Neural cell (in vitro differentiated cells): ENCODE data around the gene EDAR. TPM values are rescaled to one million over a fixed set of nuclear protein-coding genes. Genes with fewer than 3 reads are reported as not detected.

Source experiments
- H2AFZ ChIP-seq: fragments of 200-600, 300-800 bp; sonication (generic), shearing (Covaris generic); 2 replicates; pipeline ENCODE4 v1.6.0; 2014; ENCODE audit warnings: low read depth, mild to moderate bottlenecking, antibody characterized with exemption, low read length, moderate library complexity
- H3F3A ChIP-seq: fragments of 200-600 bp; shearing (Covaris generic); 2 replicates; pipeline ENCODE4 v1.6.1; 2016; ENCODE audit warnings: mild to moderate bottlenecking, moderate library complexity, mixed read lengths, antibody characterized with exemption, low read length; ENCODE audit not compliant: insufficient read depth, poor library complexity, severe bottlenecking
- H3K27ac ChIP-seq: fragments of 200-600, 300-800 bp; sonication (generic), shearing (Covaris generic); 2 replicates; pipeline ENCODE4 v1.5.1; 2014; ENCODE audit warnings: mild to moderate bottlenecking, low read length, moderate library complexity
- H3K27me3 ChIP-seq: fragments of 300-800, 200-600 bp; sonication (generic), shearing (Covaris generic); 2 replicates; pipeline ENCODE4 v1.6.0; 2014; ENCODE audit warnings: mild to moderate bottlenecking, low read depth, low read length, moderate library complexity; ENCODE audit not compliant: insufficient read depth
- H3K36me3 ChIP-seq: fragments of 300-800, 200-600 bp; sonication (generic), shearing (Covaris generic); 2 replicates; pipeline ENCODE4 v1.5.1; 2014; ENCODE audit warnings: mild to moderate bottlenecking, antibody characterized with exemption, low read length, moderate library complexity; ENCODE audit not compliant: insufficient read depth
- H3K4me2 ChIP-seq: fragments of 300-800, 200-600 bp; sonication (generic), shearing (Covaris generic); 2 replicates; pipeline ENCODE4 v1.6.0; 2014; ENCODE audit warnings: mild to moderate bottlenecking, low read length
- H3K4me3 ChIP-seq: fragments of 300-800, 200-600 bp; sonication (generic), shearing (Covaris generic); 2 replicates; pipeline ENCODE4 v1.5.1; 2014; ENCODE audit warnings: mild to moderate bottlenecking, low read length, moderate library complexity
- H3K79me2 ChIP-seq: fragments of 200-600 bp; shearing (Covaris generic); replicated peaks from 2 replicates; pipeline ENCODE4 v1.6.0; 2014; ENCODE audit warnings: mild to moderate bottlenecking, low read length, moderate library complexity; ENCODE audit not compliant: insufficient read depth
- H3K9ac ChIP-seq: fragments of 300-800, 200-600 bp; sonication (generic), shearing (Covaris generic); 2 replicates; pipeline ENCODE4 v1.6.1; 2016; ENCODE audit warnings: mild to moderate bottlenecking, low read length, mixed read lengths
- H3K9me2 ChIP-seq: fragments of 200-600 bp; shearing (Covaris generic); 2 replicates; pipeline ENCODE4 v1.6.1; 2016; ENCODE audit warnings: mild to moderate bottlenecking, low read length, mixed read lengths; ENCODE audit not compliant: insufficient read depth
- H3K9me3 ChIP-seq: fragments of 200-600, 300-800 bp; sonication (generic), shearing (Covaris generic); 2 replicates; pipeline ENCODE4 v1.6.1; 2016; ENCODE audit warnings: mild to moderate bottlenecking, mixed run types, low read length, moderate library complexity, mixed read lengths
- H4K20me1 ChIP-seq: fragments of 200-600 bp; shearing (Covaris generic); 2 replicates; pipeline ENCODE4 v1.6.1; 2016; ENCODE audit warnings: mild to moderate bottlenecking, mixed run types; ENCODE audit not compliant: insufficient read depth
- CTCF ChIP-seq: fragments of 450-650 bp; IDR thresholded peaks from 2 replicates; pipeline ENCODE4 v1.5.1; 2014; ENCODE audit warnings: antibody characterized with exemption, mild to moderate bottlenecking, moderate library complexity; ENCODE audit not compliant: poor library complexity, severe bottlenecking
- EP300 ChIP-seq: fragments of 450-650 bp; conservative IDR thresholded peaks from 2 replicates; pipeline ENCODE4 v1.6.1; 2014; ENCODE audit warnings: antibody characterized with exemption, mild to moderate bottlenecking, moderate library complexity; ENCODE audit not compliant: poor library complexity, severe bottlenecking
- EZH2 ChIP-seq: fragments of 200-600, 300-800 bp; shearing (Covaris generic), sonication (generic); IDR thresholded peaks from 2 replicates; pipeline ENCODE4 v1.6.1; 2014; ENCODE audit warnings: antibody characterized with exemption, low read length, borderline replicate concordance, mild to moderate bottlenecking; ENCODE audit not compliant: insufficient read depth, poor library complexity, severe bottlenecking
- MXI1 ChIP-seq: fragments of 450-650 bp; conservative IDR thresholded peaks from 2 replicates; pipeline ENCODE4 v1.6.1; 2014; ENCODE audit warnings: antibody characterized with exemption, mild to moderate bottlenecking; ENCODE audit not compliant: poor library complexity, severe bottlenecking
- POLR2AphosphoS5 ChIP-seq: IDR thresholded peaks from 2 replicates; pipeline ENCODE4 v1.6.1; 2012
- RAD21 ChIP-seq: fragments of 450-650 bp; conservative IDR thresholded peaks from 2 replicates; pipeline ENCODE4 v1.6.1; 2014; ENCODE audit warnings: antibody characterized with exemption, mild to moderate bottlenecking, moderate library complexity
- REST ChIP-seq: IDR thresholded peaks from 2 replicates; pipeline ENCODE4 v1.6.1; 2012; ENCODE audit warnings: borderline replicate concordance
- SMC3 ChIP-seq: fragments of 450-650 bp; conservative IDR thresholded peaks from 2 replicates; pipeline ENCODE4 v1.6.1; 2014; ENCODE audit warnings: antibody characterized with exemption, mild to moderate bottlenecking, moderate library complexity; ENCODE audit not compliant: poor library complexity
- TAF1 ChIP-seq: IDR thresholded peaks from 2 replicates; pipeline ENCODE4 v1.6.1; 2012; ENCODE audit warnings: low read depth
- polyA plus RNA-seq: library from polyadenylated mRNA; depleted of rRNA; stranded (reverse); fragments of >200 nt; gene quantifications from 2 replicates; pipeline ENCODE4 v1.2.3, GENCODE V29; 2014

Gene EDAR
- polyA plus RNA-seq, 1 donor from 2014 or later: not detected

- no peak for TF ChIP-seq TAF1
- no peak for TF ChIP-seq RAD21
- no peak for TF ChIP-seq EP300
- TF ChIP-seq MXI1: no peak
- no peak for TF ChIP-seq POLR2AphosphoS5
- no peak for TF ChIP-seq REST
- Histone ChIP-seq H2AFZ (no peak overlapping the region), H3K4me2 (no peak overlapping the region), H3K27me3 (no peaks in the 10 kb centered on the region), H3F3A (no peaks in the 10 kb centered on the region), H3K9me2 (no peaks in the 10 kb centered on the region), H3K36me3 (no peaks in the 10 kb centered on the region), H3K27ac (no peak overlapping the region), H3K4me3 (no peak overlapping the region), H3K9me3 (no peaks in the 10 kb centered on the region), H4K20me1 (no peaks in the 10 kb centered on the region), H3K9ac (no peak overlapping the region), H3K79me2 (no peaks in the 10 kb centered on the region)
Observed at GRCh38 chr2:109005686-109006204, 16.7 kb upstream of the EDAR start.

- Histone ChIP-seq H3K27me3 (no peaks in the 10 kb centered on the region), H3K4me2 (no peak overlapping the region), H3K9ac (no peak overlapping the region), H2AFZ (no peak overlapping the region), H4K20me1 (no peaks in the 10 kb centered on the region), H3F3A (no peaks in the 10 kb centered on the region), H3K79me2 (no peaks in the 10 kb centered on the region), H3K36me3 (no peaks in the 10 kb centered on the region), H3K4me3 (no peak overlapping the region), H3K27ac (no peak overlapping the region), H3K9me3 (no peaks in the 10 kb centered on the region), H3K9me2 (no peaks in the 10 kb centered on the region)
- no peak for TF ChIP-seq TAF1
- no peak for TF ChIP-seq EP300
- no peak for TF ChIP-seq POLR2AphosphoS5
- no peak for TF ChIP-seq SMC3
- TF ChIP-seq MXI1: no peak
Observed at GRCh38 chr2:109001201-109001600, 12.2 kb upstream of the EDAR start.

GRCh38 chr2:109000738-109001137 lies 11.7 kb upstream of the EDAR start:
- H3K9me3 ChIP-seq: no peaks in the 10 kb centered on the region
- H4K20me1 ChIP-seq: no peaks in the 10 kb centered on the region
- no peak overlapping the region for H2AFZ ChIP-seq
- H3K4me2 ChIP-seq: no peak overlapping the region
- H3K4me3 ChIP-seq: no peak overlapping the region
- H3K36me3 ChIP-seq: no peaks in the 10 kb centered on the region
- TF ChIP-seq POLR2AphosphoS5 (no peak), MXI1 (no peak), REST (no peak), TAF1 (no peak), EP300 (no peak), SMC3 (no peak), RAD21 (no peak), CTCF (no peak), EZH2 (no peak)
- no peaks in the 10 kb centered on the region for H3K9me2 ChIP-seq
- H3K27me3 ChIP-seq: no peaks in the 10 kb centered on the region
- no peaks in the 10 kb centered on the region for H3F3A ChIP-seq
- no peaks in the 10 kb centered on the region for H3K79me2 ChIP-seq
- H3K27ac ChIP-seq: no peak overlapping the region
- no peak overlapping the region for H3K9ac ChIP-seq
